HG02759 (cell line): ENCODE results near the gene EIF3A.
"Not testable (repeated sequence)": the region's sequence is repeated elsewhere in the genome, so short reads cannot be mapped to it uniquely, and the experiment has no call there.

ENCODE experiments used
- ATAC-seq: cut with Tn5 transposase; IDR thresholded peaks from one replicate; pipeline ENCODE4 v1.9.1; 2021; ENCODE audit warnings: mild to moderate bottlenecking, moderate library complexity; ENCODE audit not compliant: unreplicated experiment

EIF3A gene, protein sequence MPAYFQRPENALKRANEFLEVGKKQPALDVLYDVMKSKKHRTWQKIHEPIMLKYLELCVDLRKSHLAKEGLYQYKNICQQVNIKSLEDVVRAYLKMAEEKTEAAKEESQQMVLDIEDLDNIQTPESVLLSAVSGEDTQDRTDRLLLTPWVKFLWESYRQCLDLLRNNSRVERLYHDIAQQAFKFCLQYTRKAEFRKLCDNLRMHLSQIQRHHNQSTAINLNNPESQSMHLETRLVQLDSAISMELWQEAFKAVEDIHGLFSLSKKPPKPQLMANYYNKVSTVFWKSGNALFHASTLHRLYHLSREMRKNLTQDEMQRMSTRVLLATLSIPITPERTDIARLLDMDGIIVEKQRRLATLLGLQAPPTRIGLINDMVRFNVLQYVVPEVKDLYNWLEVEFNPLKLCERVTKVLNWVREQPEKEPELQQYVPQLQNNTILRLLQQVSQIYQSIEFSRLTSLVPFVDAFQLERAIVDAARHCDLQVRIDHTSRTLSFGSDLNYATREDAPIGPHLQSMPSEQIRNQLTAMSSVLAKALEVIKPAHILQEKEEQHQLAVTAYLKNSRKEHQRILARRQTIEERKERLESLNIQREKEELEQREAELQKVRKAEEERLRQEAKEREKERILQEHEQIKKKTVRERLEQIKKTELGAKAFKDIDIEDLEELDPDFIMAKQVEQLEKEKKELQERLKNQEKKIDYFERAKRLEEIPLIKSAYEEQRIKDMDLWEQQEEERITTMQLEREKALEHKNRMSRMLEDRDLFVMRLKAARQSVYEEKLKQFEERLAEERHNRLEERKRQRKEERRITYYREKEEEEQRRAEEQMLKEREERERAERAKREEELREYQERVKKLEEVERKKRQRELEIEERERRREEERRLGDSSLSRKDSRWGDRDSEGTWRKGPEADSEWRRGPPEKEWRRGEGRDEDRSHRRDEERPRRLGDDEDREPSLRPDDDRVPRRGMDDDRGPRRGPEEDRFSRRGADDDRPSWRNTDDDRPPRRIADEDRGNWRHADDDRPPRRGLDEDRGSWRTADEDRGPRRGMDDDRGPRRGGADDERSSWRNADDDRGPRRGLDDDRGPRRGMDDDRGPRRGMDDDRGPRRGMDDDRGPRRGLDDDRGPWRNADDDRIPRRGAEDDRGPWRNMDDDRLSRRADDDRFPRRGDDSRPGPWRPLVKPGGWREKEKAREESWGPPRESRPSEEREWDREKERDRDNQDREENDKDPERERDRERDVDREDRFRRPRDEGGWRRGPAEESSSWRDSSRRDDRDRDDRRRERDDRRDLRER (N-terminal part only)

DNA sequence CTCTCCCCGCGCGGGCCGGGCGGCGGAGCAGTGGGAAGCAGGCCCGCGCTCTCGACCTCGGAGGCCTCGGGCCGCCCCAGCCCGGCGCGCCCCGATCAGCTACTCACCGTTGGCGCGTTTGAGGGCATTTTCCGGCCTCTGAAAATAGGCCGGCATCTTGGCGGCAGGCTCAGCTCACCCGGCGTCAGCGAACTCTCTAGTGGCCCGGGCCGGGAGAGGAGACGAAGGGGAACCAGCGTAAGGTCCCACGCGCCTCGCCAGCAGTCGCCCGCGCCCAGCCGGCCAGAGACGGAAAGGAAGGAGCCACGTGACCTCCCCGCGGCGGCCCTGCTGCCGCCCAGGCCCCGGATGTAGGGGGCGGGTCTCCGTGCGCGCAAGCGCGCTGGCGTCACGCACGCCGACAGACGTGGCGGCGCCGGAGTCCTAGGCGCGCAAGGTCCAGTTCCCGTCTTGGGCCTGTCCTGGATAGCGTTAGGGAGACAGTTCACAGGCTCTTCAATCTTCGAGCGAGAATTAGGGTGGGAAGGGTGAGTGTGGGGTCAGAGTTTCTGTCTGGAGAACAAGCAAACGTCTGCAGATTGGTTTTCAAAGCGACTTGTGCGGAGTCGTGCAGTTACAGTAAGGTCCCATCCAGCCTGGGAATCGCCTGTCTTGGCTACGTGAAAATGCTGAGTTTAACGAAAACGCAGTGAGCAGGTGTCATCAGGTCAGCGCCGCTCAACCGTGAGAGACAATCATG, at the start of gene EIF3A:
Gene EIF3A, minus strand, starts transcription at position 297 of the 739 bp plus-strand sequence. Its CDS starts 141 bp downstream, at position 156.
- ATAC-seq, result peak; percentile 86

DNA sequence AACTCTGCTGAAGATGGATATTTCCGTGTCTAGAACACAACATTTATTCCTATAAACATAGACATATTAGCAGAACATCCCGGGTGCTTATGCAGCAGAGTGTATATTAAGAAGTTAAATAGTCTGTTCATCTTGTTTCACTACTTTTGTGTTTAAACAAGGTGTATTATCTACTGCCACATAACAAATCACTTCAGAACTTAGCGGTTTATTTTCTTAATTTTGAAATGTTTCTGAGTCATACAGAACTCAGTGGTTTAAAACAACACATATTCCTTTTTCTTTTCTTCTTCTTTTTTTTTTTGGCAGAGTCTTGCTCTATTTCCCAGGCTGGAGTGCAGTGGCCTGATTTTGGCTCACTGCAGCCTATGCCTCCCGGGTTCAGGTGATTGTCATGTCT, 49.1 kb upstream of the EIF3A start:
- ATAC-seq, result no peak

DNA sequence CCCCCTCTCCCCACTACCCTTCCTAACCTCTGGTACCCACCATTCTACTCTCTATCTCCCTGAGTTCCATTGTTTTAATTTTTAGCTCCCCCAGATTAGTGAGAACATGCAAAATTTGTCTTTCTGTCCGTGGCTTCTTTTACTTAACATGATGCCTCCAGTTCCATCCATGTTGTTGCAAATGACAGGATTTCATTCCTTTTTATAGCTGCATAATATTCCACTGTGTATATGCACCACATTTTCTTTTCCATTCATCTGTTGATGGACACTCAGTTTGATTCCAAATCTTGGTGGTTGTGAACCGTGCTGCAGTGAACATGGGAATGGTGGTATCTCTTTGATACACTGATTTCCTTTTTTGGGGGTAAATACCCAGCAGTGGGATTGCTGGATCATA, 45.3 kb upstream of the EIF3A start:
- no peak for ATAC-seq

DNA sequence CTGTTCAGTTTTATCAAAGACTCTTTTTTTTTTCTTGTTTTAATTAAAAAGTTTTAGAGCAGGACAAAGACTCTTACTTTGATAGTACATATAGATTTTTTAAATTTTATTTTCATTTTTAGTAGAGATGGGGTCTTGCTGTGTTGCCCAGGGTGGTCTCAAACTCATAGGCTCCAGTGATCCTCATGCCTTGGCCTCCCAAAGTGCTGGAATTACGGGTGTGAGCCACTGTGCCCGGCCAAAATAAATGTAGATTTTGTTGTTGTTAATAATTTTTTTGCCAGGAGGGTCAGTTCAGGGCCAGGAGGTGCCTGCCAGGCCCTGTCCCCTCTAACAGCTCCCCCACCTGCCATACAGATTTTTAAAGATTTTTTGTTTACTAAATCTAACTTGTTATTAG, 40.3 kb upstream of the EIF3A start:
- no peak for ATAC-seq

DNA sequence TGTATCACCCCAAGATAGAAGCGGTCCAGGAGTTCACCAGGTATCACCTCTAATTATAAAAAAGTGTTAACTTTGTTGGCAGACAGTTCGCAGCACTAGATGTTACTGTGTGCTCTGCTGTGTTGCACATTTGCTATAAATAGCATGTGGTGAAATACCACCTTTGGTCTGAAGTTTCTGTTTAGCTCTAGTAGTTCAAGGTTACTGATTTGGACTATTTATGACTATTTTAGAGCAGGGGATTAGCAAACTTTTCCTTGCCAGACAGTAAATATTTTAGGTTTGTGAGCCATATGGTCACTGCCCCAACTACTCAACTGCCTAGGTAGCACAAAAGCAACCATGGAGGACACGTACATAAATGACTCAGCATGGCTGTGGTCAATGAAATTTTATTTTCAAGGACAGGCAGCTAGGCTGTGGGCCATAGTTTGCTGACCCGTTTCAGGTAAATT, 39.8 kb upstream of the EIF3A start:
- peak; percentile 87 for ATAC-seq

DNA sequence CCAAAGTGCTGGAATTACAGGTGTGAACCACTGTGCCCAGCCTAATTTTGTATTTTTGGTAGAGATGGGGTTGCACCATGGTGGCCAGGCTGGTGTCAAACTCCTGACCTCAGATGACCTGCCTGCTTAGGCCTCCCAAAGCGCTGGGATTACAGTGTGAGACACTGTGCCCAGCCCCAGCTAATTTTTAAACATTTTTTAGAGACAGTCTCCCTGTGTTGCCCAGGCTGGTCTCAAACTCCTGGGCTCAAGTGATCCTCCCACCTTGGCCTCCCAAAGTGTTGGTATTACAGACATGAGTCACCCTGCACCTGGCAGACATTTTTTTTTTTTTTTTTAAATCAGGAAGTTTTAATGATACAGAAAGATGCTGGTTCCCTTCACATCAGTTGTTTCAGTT, 38.8 kb upstream of the EIF3A start:
- ATAC-seq, result no peak

DNA sequence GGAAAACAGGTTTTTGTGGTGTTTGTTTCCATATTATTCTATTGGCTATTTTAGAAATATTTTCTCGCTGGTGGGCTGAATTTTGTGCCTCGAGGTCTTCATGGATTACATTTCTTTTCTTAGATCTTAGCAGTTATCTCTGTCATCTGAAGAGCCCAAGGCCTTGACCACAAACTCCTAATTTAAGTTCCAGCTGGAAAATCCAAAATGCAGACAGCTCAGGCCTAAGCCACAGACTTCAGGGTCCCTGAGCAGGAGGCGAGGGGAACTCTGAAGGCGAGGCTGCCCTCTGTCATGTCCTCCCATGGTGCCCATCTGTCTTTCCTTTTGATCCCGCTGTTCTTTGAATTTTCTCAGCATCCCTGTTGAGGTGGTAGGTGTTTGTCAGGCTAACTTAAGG, 37.6 kb upstream of the EIF3A start:
- ATAC-seq, result no peak

DNA sequence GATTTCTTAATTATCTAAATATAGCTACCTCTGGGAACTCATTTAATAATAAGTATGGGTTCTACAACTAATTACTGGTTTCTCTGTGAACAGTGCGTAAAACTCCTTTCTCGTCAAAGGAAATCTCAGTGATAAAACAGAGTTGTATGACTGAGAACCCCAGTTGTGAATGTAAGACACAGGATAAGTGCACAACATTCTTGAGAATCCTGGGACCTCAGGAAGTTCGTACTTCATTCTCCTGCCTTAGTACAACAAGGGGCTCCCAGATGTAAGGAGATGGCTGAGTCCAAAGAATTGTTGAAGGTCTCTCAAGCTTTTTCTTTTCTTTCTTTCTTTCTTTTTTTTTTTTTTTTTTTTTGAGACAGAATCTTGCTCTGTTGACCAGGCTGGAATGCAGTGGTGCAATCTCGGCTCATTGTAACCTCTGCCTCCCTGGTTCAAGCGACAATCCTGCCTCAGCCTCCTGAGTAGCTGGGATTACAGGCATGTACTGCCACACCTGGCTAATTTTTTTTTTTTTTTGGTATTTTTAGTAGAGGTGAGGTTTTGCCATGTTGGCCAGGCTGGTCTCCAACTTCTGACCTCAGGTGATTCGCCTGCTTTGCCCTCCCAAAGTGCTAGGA, 35.8 kb upstream of the EIF3A start:
- no peak for ATAC-seq

DNA sequence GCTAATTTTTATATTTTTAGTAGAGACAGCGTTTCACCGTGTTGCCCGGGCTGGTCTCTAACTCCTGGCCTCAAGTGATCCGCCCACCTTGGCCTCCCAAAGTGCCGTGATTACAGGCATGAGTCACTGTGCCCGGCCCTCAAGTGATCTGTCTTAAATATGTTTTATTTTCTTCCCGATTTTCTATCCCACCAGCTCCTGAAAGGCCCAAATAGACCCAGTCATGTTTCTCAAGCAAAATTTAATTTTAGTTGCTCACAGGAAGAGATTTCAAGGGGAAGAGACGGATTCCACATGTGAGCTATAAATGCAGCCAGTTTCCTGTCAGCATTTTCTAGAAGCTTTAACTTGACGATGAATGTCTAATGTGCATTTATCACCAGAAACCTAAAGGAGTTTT, 35.3 kb upstream of the EIF3A start:
- ATAC-seq, result no peak

DNA sequence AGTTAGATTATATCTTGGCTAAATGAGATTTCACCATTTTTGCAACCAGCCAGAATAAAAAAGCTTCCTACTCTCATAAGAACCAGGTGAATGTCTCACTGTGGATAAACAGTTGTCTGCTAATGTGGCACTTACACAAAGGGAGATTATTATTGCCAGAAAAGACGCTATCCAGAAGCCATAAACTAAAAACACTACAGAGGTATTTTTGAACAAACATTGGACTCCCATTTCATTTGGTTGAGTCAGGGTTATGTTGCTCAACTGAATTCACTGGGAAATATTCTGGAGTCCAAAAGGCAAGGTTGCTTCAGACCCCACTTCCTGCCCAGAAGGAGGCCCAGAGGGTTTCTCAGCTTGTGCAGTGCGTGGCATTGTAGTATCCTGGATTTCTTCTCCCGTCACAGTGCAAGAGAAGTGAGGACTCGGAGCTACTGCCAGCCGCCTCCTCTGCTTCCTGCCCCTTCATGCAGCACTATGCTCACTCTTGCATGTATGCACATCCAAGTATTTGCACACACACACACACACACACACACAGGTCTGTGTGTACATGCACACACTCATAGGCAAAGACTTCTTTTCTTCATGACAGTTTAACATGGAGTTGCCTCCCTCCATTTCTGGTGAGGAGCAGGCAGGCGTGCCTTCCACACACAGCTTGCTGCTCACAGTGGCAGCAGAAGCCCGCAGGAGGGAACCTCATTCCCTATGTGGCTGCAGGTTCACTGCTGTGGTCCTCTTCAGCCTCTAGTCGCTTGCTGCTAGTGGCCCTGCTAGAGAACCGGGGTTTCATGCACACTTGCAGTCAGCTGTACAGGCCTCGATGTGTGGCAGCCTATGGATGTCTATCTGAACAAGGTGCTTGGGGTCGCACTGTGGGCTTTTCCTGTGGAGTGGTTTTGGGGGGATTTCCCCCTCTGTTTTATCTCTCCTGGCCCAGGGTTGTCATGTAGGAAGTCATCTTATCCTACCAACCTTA, 33.4 kb upstream of the EIF3A start:
- no peak for ATAC-seq

DNA sequence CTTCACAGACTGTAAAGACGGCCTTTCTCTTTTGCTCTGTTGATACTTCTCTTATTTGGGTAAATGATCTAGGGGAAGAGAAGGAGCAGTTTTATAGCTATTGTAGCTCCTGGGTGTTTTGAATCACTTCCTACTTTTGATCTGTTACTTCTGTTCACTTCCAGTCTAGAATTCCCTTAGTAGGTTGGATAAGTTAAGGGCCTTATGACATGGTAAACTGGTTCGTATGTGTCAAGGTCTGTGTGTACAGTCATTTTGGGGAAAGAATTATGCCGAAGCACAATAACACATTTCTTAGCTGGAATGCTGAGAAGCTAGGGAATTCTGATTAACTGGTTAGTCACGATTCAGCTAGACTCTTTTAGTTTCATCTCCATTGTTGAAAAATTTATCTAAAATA, 31.4 kb upstream of the EIF3A start:
- no peak for ATAC-seq

DNA sequence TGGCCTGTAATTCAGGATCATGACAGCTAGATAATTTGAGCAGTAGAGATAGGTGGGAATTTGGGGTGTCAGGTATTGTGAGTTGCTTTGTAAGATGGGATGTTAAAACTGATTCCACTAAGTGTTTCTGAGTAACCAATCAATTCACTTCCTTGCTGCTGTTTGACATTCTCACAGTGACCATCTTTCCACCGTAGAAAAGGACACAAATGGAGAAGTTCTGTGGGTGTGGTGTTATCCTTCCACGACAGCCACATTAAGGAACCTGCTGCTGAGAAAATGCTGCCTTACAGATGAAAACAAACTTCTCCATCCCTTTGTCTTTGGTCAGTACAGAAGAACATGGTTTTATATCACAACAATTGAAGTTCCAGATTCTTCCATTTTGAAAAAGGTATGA, 27.2 kb upstream of the EIF3A start:
- ATAC-seq, result not testable (repeated sequence)

DNA sequence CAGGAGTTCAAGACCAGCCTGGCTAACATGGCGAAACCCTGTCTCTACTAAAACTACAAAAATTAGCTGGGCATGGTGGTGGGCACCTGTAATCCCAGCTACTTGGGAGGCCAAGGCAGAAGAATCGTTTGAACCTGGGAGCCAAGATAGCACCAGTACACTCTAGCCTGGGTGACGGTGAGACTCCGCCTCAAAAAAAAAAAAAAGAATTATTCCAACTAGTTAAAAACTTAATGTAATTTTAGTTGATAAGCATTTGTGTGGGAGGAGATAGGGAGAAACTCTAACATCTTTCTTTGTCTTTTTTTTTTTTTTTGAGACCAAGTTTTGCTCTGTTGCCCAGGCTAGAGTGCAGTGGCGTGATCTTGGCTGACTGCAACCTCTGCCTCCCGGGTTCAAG, 26.5 kb upstream of the EIF3A start:
- ATAC-seq, result not testable (repeated sequence)

DNA sequence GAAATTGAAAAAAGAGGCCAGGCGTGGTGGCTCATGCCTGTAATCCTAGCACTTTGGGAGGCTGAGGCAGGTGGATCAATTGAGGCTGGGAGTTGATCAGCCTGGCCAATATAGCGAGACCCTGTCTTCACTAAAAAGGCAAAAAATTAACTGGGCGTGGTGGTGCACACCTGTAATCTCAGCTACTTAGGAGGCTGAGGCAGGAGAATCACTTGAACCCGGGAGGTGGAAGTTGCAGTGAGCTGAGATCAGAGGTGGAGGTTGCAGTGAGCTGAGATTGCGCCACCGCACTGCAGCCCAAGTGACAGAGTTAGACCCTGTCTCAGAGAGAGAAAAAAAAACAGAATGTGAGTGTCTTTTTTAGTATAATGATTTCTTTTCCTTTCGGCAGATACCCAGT, 25.3 kb upstream of the EIF3A start:
- ATAC-seq, result not testable (repeated sequence)

DNA sequence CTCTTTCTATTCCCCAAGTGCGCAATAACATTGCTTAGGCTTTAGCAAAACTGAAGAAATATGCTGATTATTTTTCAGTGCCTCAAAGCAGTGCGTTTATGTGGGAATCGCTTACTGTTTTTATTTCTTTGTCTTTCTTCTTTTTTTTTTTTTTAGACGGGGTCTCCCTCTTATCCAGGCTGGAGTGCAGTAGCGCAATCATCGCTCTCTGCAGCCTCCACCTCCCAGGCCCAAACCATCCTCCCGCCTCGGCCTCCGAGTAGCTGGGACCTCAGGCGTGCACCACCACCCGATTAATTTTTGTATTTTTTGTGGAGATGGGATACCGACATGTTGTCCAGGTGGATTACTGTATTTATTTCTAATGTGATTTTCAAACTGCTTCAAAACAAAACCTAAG, 24.5 kb upstream of the EIF3A start:
- ATAC-seq, result no peak

DNA sequence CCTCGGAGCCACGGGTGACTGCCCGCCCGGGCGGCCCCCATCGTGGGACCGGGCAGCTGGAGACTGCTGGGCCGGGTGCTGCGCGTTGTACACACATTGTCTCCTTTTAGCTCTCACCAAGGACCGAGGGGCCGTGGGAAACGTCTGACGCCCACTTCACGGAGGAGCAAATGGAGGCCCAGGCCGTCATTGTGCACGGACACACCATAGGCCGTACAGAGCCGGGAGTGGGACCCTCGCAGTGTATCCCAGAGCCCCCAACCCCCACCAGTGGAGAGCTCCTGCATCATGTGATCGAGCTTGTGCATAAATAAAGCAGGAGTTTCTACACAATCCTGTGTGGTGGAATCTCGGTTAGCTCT, 24.0 kb upstream of the EIF3A start:
- no peak for ATAC-seq

DNA sequence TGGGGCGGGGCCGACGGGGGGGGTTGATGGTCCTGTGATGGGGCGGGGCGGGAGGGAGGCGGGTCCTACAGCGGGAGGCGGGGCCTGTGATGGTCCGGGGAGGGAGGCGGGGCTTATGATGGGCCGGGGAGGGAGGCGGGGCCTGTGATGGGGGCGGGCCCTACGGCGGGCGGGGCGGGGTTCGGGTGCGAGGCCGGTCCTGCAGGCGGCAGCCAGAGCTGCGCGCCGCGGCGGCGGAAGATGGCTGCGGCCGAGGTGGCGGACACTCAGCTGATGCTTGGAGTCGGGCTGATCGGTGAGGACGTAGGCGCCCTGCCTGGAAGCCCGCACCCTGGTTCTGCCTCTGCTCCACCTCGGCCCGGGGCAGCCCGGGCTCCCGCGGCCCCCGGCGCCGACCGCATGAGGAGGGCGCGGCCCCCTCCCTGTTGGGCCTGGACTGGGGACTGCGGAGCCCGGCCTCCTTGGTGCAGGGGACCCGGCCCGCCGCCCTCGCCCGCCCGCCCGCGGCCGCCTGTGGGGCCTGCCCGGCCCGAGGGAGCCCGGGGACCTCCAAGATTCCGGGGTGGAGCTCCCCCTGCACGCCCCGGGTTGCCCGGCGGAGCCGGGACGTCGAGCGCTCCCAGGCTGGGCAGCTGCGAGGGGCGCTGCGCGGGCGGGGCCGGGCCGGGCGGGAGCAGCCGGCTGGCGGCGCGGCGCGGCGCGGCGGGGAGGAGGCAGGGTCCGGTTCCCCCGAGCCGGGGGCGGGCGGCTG, 23.5 kb upstream of the EIF3A start, which contains the start of gene DENND10:
Gene DENND10, plus strand, starts transcription at position 211 of the 751 bp plus-strand sequence. Its CDS starts 30 bp downstream, at position 241.
- peak; percentile 84 for ATAC-seq
